ENCODE results near the gene PCNX1.
"Not testable (repeated sequence)": the region's sequence is repeated elsewhere in the genome, so short reads cannot be mapped to it uniquely, and the experiment has no call there.

Gene PCNX1

GRCh38 chr14:70917633-70918032, 10.4 kb downstream of the PCNX1 start:
- DNase-seq = no peak

DNA sequence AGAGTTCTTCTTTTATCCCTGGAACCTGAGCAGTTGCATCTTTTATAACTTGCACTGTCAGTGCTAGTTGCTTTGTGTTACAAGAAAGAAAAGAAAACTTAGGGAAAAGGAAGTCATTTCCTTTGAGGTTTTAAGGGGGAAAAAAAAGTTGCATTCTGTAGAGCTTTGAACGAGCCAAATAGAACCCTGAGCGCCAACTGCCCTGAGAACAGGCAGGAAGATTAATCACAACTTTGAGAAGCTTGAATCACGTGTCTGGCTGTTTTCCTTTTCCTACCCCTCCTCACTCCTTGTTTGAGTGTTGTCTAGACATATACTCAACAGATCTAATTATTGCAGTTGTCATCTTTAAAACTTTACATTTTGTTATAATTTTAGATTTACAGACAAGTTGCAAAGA, 12.5 kb downstream of the PCNX1 start:
- peak; percentile 68 for DNase-seq

GRCh38 chr14:70920608-70921007, 13.3 kb downstream of the PCNX1 start:
- DNase-seq = no peak

- no peak for DNase-seq
Measured at GRCh38 chr14:70921669-70922068, 14.4 kb downstream of the PCNX1 start.

GRCh38 chr14:70924521-70924920, 17.3 kb downstream of the PCNX1 start:
- DNase-seq = no peak

- no peak for DNase-seq
Measured at GRCh38 chr14:70926235-70926830, 19.1 kb downstream of the PCNX1 start.

GRCh38 chr14:70931008-70931407, 23.7 kb downstream of the PCNX1 start:
- no peak for DNase-seq

- no peak for DNase-seq
Measured at GRCh38 chr14:70934084-70934483, 26.8 kb downstream of the PCNX1 start.

- DNase-seq = no peak
Measured at GRCh38 chr14:70934502-70935134, 27.4 kb downstream of the PCNX1 start.

DNA sequence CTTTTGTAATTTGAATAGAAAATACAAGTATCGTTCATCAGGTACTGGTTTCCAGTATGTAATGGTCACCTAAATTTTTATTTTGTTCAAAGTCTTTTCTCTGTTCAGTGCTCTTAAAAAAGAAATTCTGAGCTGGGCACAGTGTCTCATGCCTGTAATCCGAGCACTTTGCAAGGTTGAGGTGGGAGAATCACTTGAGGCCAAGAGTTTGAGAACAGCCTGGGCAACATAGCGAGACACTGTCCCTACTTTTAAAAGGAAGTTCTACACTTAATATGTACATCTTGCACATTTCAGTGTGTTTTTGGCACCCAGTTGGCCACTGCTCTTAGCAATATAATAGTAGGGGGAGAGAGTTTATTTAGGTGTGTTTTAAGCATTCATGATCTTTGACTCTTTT, 27.9 kb downstream of the PCNX1 start:
- DNase-seq = no peak

DNA sequence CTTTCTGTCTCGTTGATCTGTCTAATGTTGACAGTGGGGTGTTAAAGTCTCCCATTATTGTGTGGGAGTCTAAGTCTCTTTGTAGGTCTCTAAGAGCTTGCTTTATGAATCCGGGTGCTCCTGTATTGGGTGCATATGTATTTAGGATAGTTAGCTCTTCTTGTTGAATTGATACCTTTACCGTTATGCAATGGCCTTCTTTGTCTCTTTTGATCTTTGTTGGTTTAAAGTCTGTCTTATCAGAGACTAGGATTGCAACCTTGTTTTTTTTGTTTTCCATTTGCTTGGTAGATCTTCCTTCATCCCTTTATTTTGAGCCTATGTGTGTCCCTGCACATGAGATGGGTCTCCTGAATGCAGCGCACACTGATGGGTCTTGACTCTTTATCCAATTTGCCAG, 32.4 kb downstream of the PCNX1 start:
- DNase-seq = not testable (repeated sequence)

GRCh38 chr14:70941637-70942341, 34.5 kb downstream of the PCNX1 start:
- DNase-seq = peak; percentile 87

DNA sequence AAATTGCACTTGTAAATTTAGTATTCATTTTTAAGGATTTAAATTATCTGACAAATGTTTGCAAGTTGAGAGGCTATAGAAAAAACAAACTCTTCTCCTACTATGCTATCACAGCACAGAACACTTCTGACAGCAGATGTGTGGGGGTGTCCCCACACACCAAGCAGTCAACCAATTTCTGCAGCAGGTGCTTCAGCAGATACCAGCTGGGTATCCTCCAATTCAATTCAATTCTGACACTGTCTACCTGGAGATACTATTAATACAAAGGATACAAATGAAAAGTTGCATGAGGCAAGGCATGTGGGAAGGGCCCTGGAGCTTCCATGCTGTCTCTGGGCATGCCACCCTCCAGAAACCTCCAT, 35.1 kb downstream of the PCNX1 start:
- DNase-seq = no peak

GRCh38 chr14:70942721-70943120, 35.5 kb downstream of the PCNX1 start:
- DNase-seq = peak; percentile 70

- DNase-seq = no peak
Measured at GRCh38 chr14:70943838-70944237, 36.6 kb downstream of the PCNX1 start.

GRCh38 chr14:70947739-70948138, 40.5 kb downstream of the PCNX1 start:
- no peak for DNase-seq

- DNase-seq = no peak
Measured at GRCh38 chr14:70952485-70952884, 45.2 kb downstream of the PCNX1 start.

DNA sequence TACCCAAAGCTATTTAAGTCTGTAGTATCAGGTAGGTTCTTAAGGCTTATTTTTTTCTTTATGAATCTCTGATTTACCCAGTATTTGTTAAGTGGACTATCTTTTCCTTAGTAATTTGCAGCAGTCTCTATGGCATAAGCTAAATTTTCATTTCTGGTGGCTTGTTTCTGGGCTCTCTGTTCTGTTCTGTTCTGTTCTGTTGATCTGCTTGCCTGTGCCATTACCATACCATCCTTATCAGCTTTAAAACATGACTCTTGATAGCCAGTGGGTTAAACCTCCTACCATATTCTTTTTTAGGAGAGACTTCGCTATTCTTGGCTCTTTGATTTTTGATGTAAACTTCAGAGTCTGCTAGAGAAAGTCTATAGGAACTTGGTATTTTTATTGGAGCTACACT, 46.8 kb downstream of the PCNX1 start:
- DNase-seq = no peak

- peak; percentile 75 for DNase-seq
Measured at GRCh38 chr14:70955543-70956480, 48.6 kb downstream of the PCNX1 start.

DNA sequence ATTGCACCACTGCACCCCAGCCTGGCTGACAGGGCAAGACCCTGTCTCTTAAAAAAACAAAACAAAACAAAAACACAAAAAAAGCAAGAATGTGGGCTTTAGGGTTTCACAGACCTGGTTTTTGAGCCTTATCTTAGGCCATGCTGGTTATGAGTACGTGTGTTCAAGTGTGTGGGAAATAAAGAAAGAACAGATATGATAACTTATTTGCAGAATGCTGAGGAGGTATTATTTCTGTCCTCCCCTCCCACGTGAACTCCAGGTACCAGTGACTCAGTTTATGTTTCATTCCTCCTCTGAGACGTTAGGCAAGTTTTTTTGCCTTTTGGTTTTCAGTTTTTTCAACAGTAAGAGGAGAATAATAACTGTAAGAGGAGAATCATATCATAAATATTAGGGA, 49.3 kb downstream of the PCNX1 start:
- DNase-seq = no peak

GRCh38 chr14:70957710-70958109, 50.5 kb downstream of the PCNX1 start:
- no peak for DNase-seq

DNA sequence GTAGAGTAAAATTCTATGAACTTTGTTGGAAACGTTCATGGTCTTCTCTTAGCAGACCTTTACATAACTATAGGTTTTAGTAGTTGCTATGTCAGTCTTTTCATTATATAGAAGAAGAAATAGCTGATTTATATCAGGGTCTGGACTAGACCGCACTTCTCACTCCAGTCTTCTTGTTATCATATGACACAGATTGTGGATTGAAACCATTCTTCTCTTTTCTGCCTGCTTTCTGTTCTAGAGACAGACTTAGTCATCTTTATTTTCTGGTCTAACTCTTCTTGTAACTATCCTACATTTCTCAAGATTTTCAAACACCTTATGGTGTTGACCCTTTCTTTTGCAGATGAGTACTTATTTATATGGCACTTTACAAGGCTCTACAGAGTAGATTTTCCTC, 55.7 kb downstream of the PCNX1 start:
- DNase-seq = no peak

DNA sequence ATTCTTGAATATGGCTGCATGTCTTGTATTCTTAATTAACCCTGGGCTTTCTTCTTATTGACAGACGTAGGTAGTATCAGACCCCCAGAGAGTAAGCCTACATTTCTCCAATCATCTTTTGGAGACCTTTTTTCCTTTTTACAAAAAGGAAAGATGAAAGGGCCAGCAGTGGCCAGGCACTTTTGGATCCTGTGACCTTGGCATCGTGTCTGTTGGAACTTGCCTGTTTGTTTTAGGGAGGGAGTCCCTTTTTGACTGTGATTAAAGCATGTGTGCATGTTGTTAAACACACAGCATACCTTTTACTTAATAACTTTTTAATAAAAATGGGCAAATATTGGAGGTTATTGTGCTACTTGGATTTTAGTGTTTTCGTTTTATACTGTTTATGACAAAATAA, 57.2 kb downstream of the PCNX1 start:
- DNase-seq = no peak
